Endometrial microvascular endothelial cells (primary cell): Measurements from ENCODE around the gene LRBA. TPM values are rescaled to one million over a fixed set of nuclear protein-coding genes. Genes with fewer than 3 reads are reported as not detected.
"Not testable (repeated sequence)": the region's sequence is repeated elsewhere in the genome, so short reads cannot be mapped to it uniquely, and the experiment has no call there.

ENCODE experiments used
- in situ Hi-C: cut with HindIII; loops from 2 replicates; pipeline ENCODE4 v1.10.0; 2017; ENCODE audit warnings: low sequenced_read_pairs, low pct_unique_long_range_greater_than_20kb; ENCODE audit errors: inconsistent ontology term
- total RNA-seq: library from RNA; depleted of rRNA; stranded (reverse); fragments of >200 nt; gene quantifications from one replicate; pipeline ENCODE4 v1.2.3, GENCODE V29; 2015; ENCODE audit errors: inconsistent ontology term

LRBA gene
- total RNA-seq, 1 donor from 2014 or later: 38.9 TPM

GRCh38 chr4:151029006-151029405 is 13.9 kb upstream of the LRBA start:
- in situ Hi-C loops: not testable (repeated sequence)

- in situ Hi-C loops: no loop called here
Measured at GRCh38 chr4:151025759-151026158, 10.7 kb upstream of the LRBA start.

GRCh38 chr4:151022586-151022985 is 7.5 kb upstream of the LRBA start:
- in situ Hi-C loops: no loop called here

- in situ Hi-C loops: no loop called here
Measured at GRCh38 chr4:151021637-151022334, 6.7 kb upstream of the LRBA start.

GRCh38 chr4:151015459-151016347 is 619 bp upstream of the LRBA start:
- in situ Hi-C loops: no loop called here

- in situ Hi-C loops: no loop called here
Measured at GRCh38 chr4:151013944-151014343, 1.1 kb downstream of the LRBA start.

GRCh38 chr4:151013491-151013890 is 1.6 kb downstream of the LRBA start:
- in situ Hi-C loops: no loop called here

- in situ Hi-C loops: no loop called here
Measured at GRCh38 chr4:151012820-151013219, 2.3 kb downstream of the LRBA start.

- in situ Hi-C loops: no loop called here
Measured at GRCh38 chr4:151012376-151012775, 2.7 kb downstream of the LRBA start.

GRCh38 chr4:151004222-151004621 is 10.9 kb downstream of the LRBA start:
- in situ Hi-C loops: no loop called here

GRCh38 chr4:151000747-151001429 is 14.2 kb downstream of the LRBA start:
- in situ Hi-C loops: no loop called here

GRCh38 chr4:150999086-150999485 is 16.0 kb downstream of the LRBA start:
- in situ Hi-C loops: no loop called here

GRCh38 chr4:150997141-150997540 is 17.9 kb downstream of the LRBA start:
- in situ Hi-C loops: no loop called here

- in situ Hi-C loops: no loop called here
Measured at GRCh38 chr4:150994721-150995120, 20.4 kb downstream of the LRBA start.

GRCh38 chr4:150993577-150993976 is 21.5 kb downstream of the LRBA start:
- in situ Hi-C loops: not testable (repeated sequence)

GRCh38 chr4:150990993-150991392 is 24.1 kb downstream of the LRBA start:
- in situ Hi-C loops: no loop called here

GRCh38 chr4:150990250-150990649 is 24.8 kb downstream of the LRBA start:
- in situ Hi-C loops: no loop called here

GRCh38 chr4:150988238-150988637 is 26.8 kb downstream of the LRBA start:
- in situ Hi-C loops: no loop called here

- in situ Hi-C loops: no loop called here
Measured at GRCh38 chr4:150987204-150987603, 27.9 kb downstream of the LRBA start.

GRCh38 chr4:150986085-150986484 is 29.0 kb downstream of the LRBA start:
- in situ Hi-C loops: no loop called here
